Loucy (cell line): ENCODE results near the gene CLMP.

Experiments used
- EZH2phosphoT487 ChIP-seq: fragments of 200-600 bp; IDR thresholded peaks from 2 replicates; pipeline ENCODE4 v1.6.1; 2018; ENCODE audit warnings: antibody characterized with exemption, mild to moderate bottlenecking, moderate library complexity, borderline replicate concordance
- TF ChIP-seq, protein P1 (sequence below): fragments of 200-600 bp; sonication (generic); conservative IDR thresholded peaks from 2 replicates; pipeline ENCODE4 v1.5.1; 2014; ENCODE audit warnings: mild to moderate bottlenecking, antibody characterized with exemption, low read length

DNA sequence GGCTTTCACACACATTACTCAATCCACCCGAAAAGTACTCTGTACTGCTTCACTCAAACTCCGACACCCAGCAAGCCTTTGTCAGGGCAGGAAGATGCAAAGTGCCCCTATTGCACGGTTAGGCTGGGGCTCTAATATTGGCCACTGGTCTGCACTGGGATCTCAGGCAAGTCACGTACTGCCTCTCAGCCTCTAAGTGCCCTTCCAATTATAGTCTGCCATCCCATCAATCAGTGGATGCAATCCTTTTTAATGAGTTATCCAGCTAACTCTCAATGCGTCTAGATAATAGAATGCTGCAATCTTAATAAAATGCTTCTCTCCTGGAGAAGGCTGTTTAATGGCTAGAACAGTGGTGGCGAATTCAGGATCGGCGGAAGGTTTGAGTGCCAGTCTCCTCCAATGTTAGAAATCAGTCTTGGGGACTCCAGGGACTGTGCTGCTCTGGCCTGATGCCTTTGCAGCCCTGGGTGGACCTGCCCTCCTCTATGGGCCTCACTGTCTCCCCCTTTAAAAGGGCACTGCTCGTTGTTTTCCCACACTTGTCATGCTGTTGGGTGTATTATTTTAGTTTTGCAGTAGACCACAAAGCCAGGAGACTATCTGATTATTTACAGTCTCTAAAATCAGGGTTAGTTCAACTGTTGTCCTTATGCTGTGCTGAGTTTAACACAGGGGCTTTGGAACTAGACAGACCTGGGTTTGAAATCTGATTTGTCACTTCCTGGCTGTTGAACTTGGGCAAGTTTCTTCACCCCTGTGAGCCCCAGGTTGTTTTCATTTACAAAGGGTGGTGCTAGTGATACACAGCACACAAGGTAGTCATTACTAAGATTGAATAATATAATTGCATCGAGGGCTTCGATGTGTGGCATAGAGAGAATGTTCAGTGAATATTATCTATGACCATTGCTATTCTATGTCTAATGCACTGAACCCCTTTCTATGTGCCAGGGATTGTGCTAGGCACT lies 36.7 kb downstream of the CLMP start:
- TF ChIP-seq, protein P1, sequence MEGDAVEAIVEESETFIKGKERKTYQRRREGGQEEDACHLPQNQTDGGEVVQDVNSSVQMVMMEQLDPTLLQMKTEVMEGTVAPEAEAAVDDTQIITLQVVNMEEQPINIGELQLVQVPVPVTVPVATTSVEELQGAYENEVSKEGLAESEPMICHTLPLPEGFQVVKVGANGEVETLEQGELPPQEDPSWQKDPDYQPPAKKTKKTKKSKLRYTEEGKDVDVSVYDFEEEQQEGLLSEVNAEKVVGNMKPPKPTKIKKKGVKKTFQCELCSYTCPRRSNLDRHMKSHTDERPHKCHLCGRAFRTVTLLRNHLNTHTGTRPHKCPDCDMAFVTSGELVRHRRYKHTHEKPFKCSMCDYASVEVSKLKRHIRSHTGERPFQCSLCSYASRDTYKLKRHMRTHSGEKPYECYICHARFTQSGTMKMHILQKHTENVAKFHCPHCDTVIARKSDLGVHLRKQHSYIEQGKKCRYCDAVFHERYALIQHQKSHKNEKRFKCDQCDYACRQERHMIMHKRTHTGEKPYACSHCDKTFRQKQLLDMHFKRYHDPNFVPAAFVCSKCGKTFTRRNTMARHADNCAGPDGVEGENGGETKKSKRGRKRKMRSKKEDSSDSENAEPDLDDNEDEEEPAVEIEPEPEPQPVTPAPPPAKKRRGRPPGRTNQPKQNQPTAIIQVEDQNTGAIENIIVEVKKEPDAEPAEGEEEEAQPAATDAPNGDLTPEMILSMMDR = no peak
- no peak for TF ChIP-seq EZH2phosphoT487
